GM23338 (cell line): ENCODE results near the gene CASP5.

Source experiments
- CREB1 ChIP-seq: fragments of 250-450 bp; sonication (Bioruptor Pico); IDR thresholded peaks from 2 replicates; pipeline ENCODE4 v1.5.0; 2020; ENCODE audit warnings: low read depth, mild to moderate bottlenecking, moderate library complexity
- EZH2 ChIP-seq: fragments of 200-600 bp; sonication (generic); IDR thresholded peaks from one replicate; pipeline ENCODE4 v1.8.0; 2017; ENCODE audit warnings: antibody characterized with exemption, mild to moderate bottlenecking, low read depth; ENCODE audit not compliant: unreplicated experiment
- EZH2phosphoT487 ChIP-seq: fragments of 200-600 bp; sonication (generic); IDR thresholded peaks from one replicate; pipeline ENCODE4 v1.8.1; 2018; ENCODE audit warnings: antibody characterized with exemption; ENCODE audit not compliant: unreplicated experiment
- JUNB ChIP-seq: IDR thresholded peaks from one replicate; pipeline ENCODE4 v1.6.1; 2016; ENCODE audit warnings: antibody characterized with exemption; ENCODE audit not compliant: unreplicated experiment
- NANOG ChIP-seq: IDR thresholded peaks from 2 replicates; pipeline ENCODE4 v1.6.1; 2016; ENCODE audit warnings: antibody characterized with exemption, borderline replicate concordance
- POLR2AphosphoS5 ChIP-seq: IDR thresholded peaks from 2 replicates; pipeline ENCODE4 v1.6.1; 2016; ENCODE audit warnings: antibody characterized with exemption, low read depth
- STAT1 ChIP-seq: IDR thresholded peaks from one replicate; pipeline ENCODE4 v1.6.1; 2016; ENCODE audit warnings: antibody characterized with exemption; ENCODE audit not compliant: unreplicated experiment
- ZNF114 ChIP-seq: fragments of 250-450 bp; sonication (Bioruptor Pico); IDR thresholded peaks from 2 replicates; pipeline ENCODE4 v1.5.0; 2020; ENCODE audit warnings: mild to moderate bottlenecking, moderate library complexity
- ZNF331 ChIP-seq: fragments of 250-450 bp; sonication (Bioruptor Pico); IDR thresholded peaks from 2 replicates; pipeline ENCODE4 v1.5.0; 2020; ENCODE audit warnings: low read depth, mild to moderate bottlenecking, moderate library complexity
- TF ChIP-seq, protein P1 (sequence below), 2 experiments: fragments of 200-600 bp in 1 of 2; sonication (generic) in 1 of 2; conservative IDR thresholded peaks; 2 replicates each; pipeline versions ENCODE4 v1.5.1 to v1.6.1; 2016 to 2017; ENCODE audit warnings: antibody characterized with exemption in 2 of 2, low read depth in 2 of 2, mild to moderate bottlenecking in 2 of 2, moderate library complexity in 1 of 2
- TF ChIP-seq, protein P2 (sequence below): IDR thresholded peaks from one replicate; pipeline ENCODE4 v1.6.1; 2018; ENCODE audit warnings: antibody characterized with exemption; ENCODE audit not compliant: unreplicated experiment
- TF ChIP-seq, protein P3 (sequence below): fragments of 250-450 bp; sonication (Bioruptor Pico); IDR thresholded peaks from 2 replicates; pipeline ENCODE4 v1.5.0; 2020; ENCODE audit warnings: mild to moderate bottlenecking, moderate library complexity
- TF ChIP-seq, protein P4 (sequence below): IDR thresholded peaks from 2 replicates; pipeline ENCODE4 v1.6.1; 2016; ENCODE audit warnings: antibody characterized with exemption

DNA sequence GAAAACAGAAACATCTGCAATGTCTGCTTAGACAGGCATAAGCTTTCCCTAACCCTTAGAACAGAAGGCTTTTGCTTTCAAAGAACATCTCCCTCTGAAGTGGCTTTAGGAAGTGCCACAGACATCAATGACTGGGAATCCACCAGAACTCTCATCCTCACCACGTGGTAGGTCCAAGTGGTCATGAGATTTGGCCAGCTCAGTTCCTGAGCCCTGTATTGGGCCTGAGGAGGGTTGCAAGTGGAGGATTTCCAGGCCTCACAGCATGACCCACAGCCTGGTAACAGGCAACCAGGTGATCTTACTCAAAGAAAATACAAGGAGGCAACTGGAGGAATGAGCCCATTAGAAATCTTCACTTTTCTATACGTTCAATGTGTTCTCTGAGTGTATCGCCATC is 10.4 kb upstream of the CASP5 start:
- TF ChIP-seq, protein P1, sequence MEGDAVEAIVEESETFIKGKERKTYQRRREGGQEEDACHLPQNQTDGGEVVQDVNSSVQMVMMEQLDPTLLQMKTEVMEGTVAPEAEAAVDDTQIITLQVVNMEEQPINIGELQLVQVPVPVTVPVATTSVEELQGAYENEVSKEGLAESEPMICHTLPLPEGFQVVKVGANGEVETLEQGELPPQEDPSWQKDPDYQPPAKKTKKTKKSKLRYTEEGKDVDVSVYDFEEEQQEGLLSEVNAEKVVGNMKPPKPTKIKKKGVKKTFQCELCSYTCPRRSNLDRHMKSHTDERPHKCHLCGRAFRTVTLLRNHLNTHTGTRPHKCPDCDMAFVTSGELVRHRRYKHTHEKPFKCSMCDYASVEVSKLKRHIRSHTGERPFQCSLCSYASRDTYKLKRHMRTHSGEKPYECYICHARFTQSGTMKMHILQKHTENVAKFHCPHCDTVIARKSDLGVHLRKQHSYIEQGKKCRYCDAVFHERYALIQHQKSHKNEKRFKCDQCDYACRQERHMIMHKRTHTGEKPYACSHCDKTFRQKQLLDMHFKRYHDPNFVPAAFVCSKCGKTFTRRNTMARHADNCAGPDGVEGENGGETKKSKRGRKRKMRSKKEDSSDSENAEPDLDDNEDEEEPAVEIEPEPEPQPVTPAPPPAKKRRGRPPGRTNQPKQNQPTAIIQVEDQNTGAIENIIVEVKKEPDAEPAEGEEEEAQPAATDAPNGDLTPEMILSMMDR (conservative IDR thresholded peaks at IDR 0.05; ENCODE audit: low read depth in 2 of 2): no peak
- TF ChIP-seq EZH2 (no peak), POLR2AphosphoS5 (no peak), JUNB (no peak), ZNF331 (CRISPR knock-in tag) (no peak), EZH2phosphoT487 (no peak), CREB1 (CRISPR knock-in tag) (no peak), ZNF114 (CRISPR knock-in tag) (no peak), STAT1 (no peak), NANOG (no peak)
- TF ChIP-seq, protein P2, sequence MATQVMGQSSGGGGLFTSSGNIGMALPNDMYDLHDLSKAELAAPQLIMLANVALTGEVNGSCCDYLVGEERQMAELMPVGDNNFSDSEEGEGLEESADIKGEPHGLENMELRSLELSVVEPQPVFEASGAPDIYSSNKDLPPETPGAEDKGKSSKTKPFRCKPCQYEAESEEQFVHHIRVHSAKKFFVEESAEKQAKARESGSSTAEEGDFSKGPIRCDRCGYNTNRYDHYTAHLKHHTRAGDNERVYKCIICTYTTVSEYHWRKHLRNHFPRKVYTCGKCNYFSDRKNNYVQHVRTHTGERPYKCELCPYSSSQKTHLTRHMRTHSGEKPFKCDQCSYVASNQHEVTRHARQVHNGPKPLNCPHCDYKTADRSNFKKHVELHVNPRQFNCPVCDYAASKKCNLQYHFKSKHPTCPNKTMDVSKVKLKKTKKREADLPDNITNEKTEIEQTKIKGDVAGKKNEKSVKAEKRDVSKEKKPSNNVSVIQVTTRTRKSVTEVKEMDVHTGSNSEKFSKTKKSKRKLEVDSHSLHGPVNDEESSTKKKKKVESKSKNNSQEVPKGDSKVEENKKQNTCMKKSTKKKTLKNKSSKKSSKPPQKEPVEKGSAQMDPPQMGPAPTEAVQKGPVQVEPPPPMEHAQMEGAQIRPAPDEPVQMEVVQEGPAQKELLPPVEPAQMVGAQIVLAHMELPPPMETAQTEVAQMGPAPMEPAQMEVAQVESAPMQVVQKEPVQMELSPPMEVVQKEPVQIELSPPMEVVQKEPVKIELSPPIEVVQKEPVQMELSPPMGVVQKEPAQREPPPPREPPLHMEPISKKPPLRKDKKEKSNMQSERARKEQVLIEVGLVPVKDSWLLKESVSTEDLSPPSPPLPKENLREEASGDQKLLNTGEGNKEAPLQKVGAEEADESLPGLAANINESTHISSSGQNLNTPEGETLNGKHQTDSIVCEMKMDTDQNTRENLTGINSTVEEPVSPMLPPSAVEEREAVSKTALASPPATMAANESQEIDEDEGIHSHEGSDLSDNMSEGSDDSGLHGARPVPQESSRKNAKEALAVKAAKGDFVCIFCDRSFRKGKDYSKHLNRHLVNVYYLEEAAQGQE: no peak
- TF ChIP-seq, protein P3, sequence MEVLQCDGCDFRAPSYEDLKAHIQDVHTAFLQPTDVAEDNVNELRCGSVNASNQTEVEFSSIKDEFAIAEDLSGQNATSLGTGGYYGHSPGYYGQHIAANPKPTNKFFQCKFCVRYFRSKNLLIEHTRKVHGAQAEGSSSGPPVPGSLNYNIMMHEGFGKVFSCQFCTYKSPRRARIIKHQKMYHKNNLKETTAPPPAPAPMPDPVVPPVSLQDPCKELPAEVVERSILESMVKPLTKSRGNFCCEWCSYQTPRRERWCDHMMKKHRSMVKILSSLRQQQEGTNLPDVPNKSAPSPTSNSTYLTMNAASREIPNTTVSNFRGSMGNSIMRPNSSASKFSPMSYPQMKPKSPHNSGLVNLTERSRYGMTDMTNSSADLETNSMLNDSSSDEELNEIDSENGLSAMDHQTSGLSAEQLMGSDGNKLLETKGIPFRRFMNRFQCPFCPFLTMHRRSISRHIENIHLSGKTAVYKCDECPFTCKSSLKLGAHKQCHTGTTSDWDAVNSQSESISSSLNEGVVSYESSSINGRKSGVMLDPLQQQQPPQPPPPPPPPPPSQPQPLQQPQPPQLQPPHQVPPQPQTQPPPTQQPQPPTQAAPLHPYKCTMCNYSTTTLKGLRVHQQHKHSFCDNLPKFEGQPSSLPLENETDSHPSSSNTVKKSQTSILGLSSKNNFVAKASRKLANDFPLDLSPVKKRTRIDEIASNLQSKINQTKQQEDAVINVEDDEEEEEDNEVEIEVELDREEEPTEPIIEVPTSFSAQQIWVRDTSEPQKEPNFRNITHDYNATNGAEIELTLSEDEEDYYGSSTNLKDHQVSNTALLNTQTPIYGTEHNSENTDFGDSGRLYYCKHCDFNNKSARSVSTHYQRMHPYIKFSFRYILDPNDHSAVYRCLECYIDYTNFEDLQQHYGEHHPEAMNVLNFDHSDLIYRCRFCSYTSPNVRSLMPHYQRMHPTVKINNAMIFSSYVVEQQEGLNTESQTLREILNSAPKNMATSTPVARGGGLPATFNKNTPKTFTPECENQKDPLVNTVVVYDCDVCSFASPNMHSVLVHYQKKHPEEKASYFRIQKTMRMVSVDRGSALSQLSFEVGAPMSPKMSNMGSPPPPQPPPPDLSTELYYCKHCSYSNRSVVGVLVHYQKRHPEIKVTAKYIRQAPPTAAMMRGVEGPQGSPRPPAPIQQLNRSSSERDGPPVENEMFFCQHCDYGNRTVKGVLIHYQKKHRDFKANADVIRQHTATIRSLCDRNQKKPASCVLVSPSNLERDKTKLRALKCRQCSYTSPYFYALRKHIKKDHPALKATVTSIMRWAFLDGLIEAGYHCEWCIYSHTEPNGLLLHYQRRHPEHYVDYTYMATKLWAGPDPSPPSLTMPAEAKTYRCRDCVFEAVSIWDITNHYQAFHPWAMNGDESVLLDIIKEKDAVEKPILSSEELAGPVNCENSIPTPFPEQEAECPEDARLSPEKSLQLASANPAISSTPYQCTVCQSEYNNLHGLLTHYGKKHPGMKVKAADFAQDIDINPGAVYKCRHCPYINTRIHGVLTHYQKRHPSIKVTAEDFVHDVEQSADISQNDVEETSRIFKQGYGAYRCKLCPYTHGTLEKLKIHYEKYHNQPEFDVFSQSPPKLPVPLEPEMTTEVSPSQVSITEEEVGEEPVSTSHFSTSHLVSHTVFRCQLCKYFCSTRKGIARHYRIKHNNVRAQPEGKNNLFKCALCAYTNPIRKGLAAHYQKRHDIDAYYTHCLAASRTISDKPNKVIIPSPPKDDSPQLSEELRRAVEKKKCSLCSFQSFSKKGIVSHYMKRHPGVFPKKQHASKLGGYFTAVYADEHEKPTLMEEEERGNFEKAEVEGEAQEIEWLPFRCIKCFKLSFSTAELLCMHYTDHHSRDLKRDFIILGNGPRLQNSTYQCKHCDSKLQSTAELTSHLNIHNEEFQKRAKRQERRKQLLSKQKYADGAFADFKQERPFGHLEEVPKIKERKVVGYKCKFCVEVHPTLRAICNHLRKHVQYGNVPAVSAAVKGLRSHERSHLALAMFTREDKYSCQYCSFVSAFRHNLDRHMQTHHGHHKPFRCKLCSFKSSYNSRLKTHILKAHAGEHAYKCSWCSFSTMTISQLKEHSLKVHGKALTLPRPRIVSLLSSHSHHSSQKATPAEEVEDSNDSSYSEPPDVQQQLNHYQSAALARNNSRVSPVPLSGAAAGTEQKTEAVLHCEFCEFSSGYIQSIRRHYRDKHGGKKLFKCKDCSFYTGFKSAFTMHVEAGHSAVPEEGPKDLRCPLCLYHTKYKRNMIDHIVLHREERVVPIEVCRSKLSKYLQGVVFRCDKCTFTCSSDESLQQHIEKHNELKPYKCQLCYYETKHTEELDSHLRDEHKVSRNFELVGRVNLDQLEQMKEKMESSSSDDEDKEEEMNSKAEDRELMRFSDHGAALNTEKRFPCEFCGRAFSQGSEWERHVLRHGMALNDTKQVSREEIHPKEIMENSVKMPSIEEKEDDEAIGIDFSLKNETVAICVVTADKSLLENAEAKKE (CRISPR knock-in tag): no peak
- TF ChIP-seq, protein P4, sequence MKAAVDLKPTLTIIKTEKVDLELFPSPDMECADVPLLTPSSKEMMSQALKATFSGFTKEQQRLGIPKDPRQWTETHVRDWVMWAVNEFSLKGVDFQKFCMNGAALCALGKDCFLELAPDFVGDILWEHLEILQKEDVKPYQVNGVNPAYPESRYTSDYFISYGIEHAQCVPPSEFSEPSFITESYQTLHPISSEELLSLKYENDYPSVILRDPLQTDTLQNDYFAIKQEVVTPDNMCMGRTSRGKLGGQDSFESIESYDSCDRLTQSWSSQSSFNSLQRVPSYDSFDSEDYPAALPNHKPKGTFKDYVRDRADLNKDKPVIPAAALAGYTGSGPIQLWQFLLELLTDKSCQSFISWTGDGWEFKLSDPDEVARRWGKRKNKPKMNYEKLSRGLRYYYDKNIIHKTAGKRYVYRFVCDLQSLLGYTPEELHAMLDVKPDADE: no peak
